HG03342 (cell line): ENCODE results near the gene CLDN34.
A peak's percentile ranks its signal among the peaks of the same experiment; 100 is the strongest.

Experiments used
- ATAC-seq: cut with Tn5 transposase; IDR thresholded peaks from one replicate; pipeline ENCODE4 v1.9.1; 2021; ENCODE audit warnings: mild to moderate bottlenecking, moderate library complexity; ENCODE audit not compliant: unreplicated experiment

Gene CLDN34

GRCh38 chrX:9966775-9967408, at the start of gene CLDN34:
Gene CLDN34 (plus strand): TSS chrX:9967358. CDS start chrX:9967358, 0 bp downstream.
- ATAC-seq: no peak

- ATAC-seq: no peak
Measured at GRCh38 chrX:9917861-9918260, 49.3 kb upstream of the CLDN34 start.

- ATAC-seq: no peak
Measured at GRCh38 chrX:9919632-9920172, 47.5 kb upstream of the CLDN34 start.

DNA sequence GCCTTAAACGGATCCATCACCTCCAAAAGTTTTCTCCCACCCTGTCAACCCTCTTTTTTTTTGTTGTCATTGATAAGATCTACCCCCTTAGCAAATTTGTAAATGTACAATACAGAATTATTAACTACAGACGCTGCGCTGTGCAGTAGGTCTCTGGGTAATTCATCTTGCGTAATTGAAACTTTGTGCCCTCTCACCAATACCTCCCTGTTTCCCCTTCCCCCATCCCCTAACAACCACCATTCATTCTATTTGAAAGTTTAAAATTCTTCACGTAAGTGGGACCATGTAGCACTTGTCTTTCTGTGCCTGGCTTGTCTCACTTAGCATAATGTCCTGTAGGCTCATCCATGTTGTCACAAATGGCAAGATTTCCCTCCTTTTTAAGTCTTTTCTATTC, 45.8 kb upstream of the CLDN34 start:
- ATAC-seq: no peak

DNA sequence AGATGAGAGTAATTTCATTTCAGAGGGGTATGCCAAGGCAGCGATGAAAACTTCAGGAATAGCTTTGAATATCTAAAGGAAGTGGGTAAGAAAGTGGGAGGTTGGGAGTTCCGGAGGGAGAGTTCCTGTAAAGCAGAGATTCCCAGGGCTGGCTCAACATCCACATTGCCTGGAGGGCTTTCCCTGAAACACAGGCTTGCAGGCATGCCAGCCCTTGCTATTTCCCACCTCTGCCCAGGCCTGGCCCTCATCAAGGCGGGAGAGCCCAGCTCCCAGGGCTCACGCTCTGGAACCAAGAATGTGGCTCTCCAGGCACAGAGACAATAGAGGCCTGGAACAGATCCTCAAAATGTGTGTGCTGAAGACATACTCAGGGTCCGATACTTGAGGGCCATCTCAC, 43.8 kb upstream of the CLDN34 start:
- no peak for ATAC-seq

- no peak for ATAC-seq
Measured at GRCh38 chrX:9926002-9926401, 41.2 kb upstream of the CLDN34 start.

- ATAC-seq: no peak
Measured at GRCh38 chrX:9927698-9928482, 39.3 kb upstream of the CLDN34 start.

DNA sequence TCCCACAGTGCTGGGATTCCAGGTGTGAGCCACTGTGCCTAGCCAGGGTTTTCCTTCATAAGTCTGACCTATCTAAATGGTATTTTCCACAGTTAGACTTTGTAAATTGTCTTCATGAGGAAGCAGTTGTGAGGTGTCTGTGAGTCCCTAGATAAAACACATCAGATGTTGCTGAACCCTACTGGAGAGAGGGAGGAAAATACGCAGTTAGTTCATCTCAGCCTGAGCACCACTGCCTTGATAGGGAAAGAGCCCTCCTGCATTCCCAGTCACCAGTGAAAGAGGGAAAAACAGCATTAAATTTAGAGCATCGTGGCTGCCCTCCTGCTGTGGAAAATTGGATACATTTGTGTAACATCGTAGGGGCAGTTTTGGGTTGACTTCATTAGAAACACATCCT, 31.7 kb upstream of the CLDN34 start:
- ATAC-seq: no peak

GRCh38 chrX:9937761-9938160, 29.4 kb upstream of the CLDN34 start:
- ATAC-seq: no peak

- ATAC-seq: no peak
Measured at GRCh38 chrX:9938516-9938915, 28.6 kb upstream of the CLDN34 start.

GRCh38 chrX:9940421-9940820, 26.7 kb upstream of the CLDN34 start:
- ATAC-seq: no peak

DNA sequence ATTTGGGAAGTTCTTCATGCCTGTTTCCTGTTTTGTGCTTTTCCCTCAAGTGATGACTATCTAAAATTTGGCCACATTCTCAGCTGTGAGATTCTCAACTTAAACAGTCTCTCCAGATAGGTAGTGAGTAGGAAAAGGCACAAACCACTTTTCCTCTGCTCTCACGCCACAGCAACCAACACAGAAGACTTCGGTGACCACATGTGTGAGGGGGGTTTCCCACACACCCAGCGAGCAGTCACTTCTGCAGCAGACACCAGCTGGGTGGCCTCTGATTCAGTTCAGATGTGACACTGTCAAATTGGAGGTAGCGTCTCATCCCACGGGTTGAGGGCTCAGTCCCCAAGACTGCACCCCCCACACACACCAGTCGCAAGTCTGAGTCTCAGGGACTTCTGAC, 25.1 kb upstream of the CLDN34 start:
- peak; percentile 86 for ATAC-seq

DNA sequence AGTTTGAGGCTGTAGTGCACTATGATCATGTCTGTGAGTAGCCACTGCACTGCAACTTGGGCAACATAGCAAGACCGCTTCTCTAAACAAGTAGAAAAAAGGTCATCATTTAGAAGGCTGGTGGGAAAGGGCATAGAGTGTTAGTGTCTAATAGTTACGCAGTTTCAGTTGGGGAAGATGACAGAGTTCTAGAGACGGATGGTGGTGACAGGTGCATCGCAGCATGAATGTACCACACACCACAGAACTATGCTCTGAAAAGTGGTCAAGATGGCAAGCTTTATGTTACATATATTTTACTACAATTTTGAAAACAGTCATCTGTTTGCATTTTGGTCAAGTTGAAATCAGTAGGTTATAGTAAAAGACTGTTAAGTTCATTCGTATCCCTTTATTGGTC, 23.7 kb upstream of the CLDN34 start:
- ATAC-seq: no peak

DNA sequence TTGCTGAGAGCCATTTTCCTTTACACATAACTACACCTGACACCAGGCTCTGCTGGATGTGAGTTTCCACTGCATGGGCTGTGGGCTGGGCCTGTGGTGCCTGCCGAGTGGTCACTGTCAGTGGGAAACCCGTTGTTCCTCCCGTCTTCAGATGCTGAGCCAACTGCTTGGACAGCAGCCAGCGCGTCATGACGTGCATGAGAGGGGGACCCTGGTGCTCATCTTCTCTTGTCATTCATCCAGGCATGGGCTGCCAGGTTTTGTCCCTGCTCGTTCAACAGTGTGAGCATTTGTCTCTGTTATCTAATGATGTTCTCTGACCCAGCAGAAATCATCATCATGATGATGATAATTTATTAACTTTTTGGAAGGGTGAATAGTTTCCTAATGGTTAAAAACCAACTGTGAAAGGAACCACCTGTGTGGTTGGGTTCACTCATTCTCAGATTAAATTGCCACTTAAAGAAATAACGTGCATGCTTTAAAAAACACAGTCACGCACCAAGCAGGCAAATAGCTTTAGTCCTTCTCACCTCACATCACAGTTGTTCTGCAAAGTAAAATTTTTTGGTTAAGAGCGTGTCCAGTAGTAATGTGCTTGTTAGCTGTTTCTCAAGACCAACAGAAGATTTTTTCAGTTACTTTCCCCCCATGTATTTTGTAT, 19.9 kb upstream of the CLDN34 start:
- no peak for ATAC-seq

DNA sequence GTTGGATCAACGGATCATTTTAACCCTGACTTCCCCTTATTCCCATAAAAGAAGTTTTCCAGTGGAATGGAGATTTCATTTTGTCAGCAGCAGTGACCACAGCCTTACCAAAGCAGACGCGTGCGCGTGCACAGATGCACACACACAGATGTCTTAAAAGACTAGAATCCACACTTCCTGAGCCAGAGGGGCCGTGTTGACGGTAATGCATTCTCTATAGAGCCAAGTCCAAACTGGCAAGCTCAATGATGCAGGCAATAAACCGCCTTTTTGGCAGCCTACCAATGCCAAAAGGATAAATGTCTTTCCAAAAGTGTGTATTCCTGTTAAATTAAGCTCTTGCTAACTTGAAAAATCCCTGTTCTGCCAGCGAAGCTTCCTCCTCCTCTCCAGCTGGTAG, 18.8 kb upstream of the CLDN34 start:
- no peak for ATAC-seq

GRCh38 chrX:9952300-9952699, 14.9 kb upstream of the CLDN34 start:
- ATAC-seq: no peak

DNA sequence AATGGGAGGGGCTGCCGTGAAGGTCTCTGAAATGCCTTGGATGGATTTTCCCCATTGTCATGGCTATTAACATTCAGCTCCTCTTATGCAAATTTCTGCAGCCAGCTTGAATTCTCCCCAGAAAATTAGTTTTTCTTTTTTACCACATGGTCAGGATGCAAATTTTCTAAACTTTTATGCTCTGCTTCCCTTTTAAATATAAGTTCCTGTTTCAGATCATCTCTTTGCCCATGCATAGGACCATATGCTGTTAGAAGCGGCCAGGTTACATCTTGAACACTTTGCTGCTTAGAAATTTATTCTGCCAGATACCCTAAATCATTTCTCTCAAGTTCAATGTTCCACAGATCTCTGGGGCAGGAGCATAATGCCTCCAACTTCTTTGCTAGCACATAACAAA, 13.8 kb upstream of the CLDN34 start:
- ATAC-seq: no peak

DNA sequence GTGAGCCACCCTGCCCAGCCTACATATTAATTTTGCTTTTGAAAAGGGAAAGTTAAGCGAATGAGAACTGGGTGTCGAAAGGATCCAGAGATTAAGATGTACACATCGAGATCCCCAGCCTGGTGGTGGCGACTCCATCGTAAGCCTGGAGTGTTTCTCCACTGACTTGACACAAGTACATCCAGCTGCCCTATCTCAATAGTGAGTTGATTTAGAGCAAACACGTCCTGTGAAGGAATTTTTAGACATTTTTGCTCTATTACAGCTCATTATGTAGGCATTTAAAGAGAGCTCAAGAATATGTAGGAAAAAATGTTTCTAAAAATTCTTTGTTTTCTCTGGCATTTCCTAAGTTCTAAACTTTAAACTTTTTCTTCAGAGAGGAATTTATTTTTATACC, 11.7 kb upstream of the CLDN34 start:
- ATAC-seq: no peak

GRCh38 chrX:9957743-9958142, 9.4 kb upstream of the CLDN34 start:
- ATAC-seq: no peak

- no peak for ATAC-seq
Measured at GRCh38 chrX:9958183-9958582, 9.0 kb upstream of the CLDN34 start.

DNA sequence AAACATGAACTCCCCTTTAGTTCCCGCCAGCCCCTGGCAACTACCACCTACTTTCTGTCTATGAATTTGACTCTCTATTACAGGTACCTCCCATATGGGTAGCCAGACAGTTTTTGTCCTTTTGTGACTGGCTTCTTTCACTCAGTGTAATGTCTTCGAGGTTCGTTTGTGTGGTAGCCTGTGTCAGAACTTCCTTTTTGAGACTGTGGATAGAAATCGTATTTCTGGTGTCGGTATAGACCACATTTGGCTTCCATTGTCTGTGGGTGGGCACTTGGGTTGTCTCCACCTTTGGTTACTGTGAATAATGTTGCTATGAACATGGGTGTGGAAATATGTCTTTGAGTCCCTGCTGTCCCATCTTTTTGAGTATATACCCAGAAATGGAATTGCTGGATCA, 5.4 kb upstream of the CLDN34 start:
- ATAC-seq: no peak

GRCh38 chrX:9977635-9978034, 10.5 kb downstream of the CLDN34 start:
- ATAC-seq: no peak
